SK-N-SH (cell line): ENCODE results near the gene VSIG10L2. TPM values are rescaled to one million over a fixed set of nuclear protein-coding genes. Genes with fewer than 3 reads are reported as not detected.

ENCODE experiments used
- CTCF ChIA-PET: fragments of 300-600, 350-600 bp; formaldehyde crosslinking; extraction: SDS; loops from one replicate; lab custom pipeline; 2021; lab: Yijun Ruan, JAX
- POLR2A ChIA-PET: fragments of 350-600 bp; sonication (Branson Sonifier 250); formaldehyde crosslinking; extraction: SDS; loops from one replicate; lab custom pipeline; 2020; ENCODE audit warnings: antibody characterized with exemption, inconsistent platforms; lab: Yijun Ruan, JAX
- DNase-seq: peaks from one replicate; pipeline ENCODE4 v3.0.0; 2012
- H2AFZ ChIP-seq: fragments of 200-600 bp; sonication (generic); 2 replicates; pipeline ENCODE4 v1.8.1; 2016; ENCODE audit warnings: antibody characterized with exemption, mild to moderate bottlenecking, low read depth
- H3F3A ChIP-seq: fragments of 200-600 bp; sonication (generic); replicated peaks from 2 replicates; pipeline ENCODE3; 2016; ENCODE audit warnings: antibody characterized with exemption, mild to moderate bottlenecking; ENCODE audit not compliant: insufficient read depth
- H3K27ac ChIP-seq, 2 experiments: fragments of 200-500 bp in 1 of 2; fragments of 200-600 bp in 1 of 2; sonication (Bioruptor generic) in 1 of 2; sonication (generic), shearing (Covaris generic) in 1 of 2; 2 replicates each; pipeline versions ENCODE4 v1.5.1 to v1.6.1; 2014 to 2016; ENCODE audit warnings: low read depth in 2 of 2, inconsistent platforms in 1 of 2, low read length in 1 of 2, mild to moderate bottlenecking in 1 of 2, mixed read lengths in 1 of 2
- H3K27me3 ChIP-seq: fragments of 200-600 bp; sonication (generic), shearing (Covaris generic); 2 replicates; pipeline ENCODE4 v1.6.1; 2016; ENCODE audit warnings: mixed run types; ENCODE audit not compliant: insufficient read depth
- H3K36me3 ChIP-seq, 2 experiments: fragments of 200-500 bp in 1 of 2; fragments of 200-600 bp in 1 of 2; sonication (Bioruptor generic) in 1 of 2; sonication (generic) in 1 of 2; replicated peaks in 1 of 2; 2 replicates each; pipeline versions ENCODE3 to v1.5.1; 2014 to 2016; ENCODE audit warnings: low read length in 1 of 2, mild to moderate bottlenecking in 1 of 2; ENCODE audit not compliant: insufficient read depth in 2 of 2, control insufficient read depth in 1 of 2
- H3K4me1 ChIP-seq, 2 experiments: fragments of 200-500 bp in 1 of 2; fragments of 200-600 bp in 1 of 2; sonication (Bioruptor generic) in 1 of 2; sonication (generic), shearing (Covaris generic) in 1 of 2; 2 replicates each; pipeline versions ENCODE4 v1.5.1 to v1.6.1; 2014 to 2016; ENCODE audit warnings: low read depth in 1 of 2, low read length in 1 of 2, mixed run types in 1 of 2; ENCODE audit not compliant: insufficient read depth in 2 of 2, control insufficient read depth in 1 of 2
- H3K4me2 ChIP-seq: fragments of 200-600 bp; sonication (generic), shearing (Covaris generic); 2 replicates; pipeline ENCODE4 v1.6.1; 2017; ENCODE audit warnings: mixed run types
- H3K4me3 ChIP-seq, 2 experiments: fragments of 200-500 bp in 1 of 2; fragments of 200-600 bp in 1 of 2; sonication (Bioruptor generic) in 1 of 2; sonication (generic), shearing (Covaris generic) in 1 of 2; 2 replicates each; pipeline versions ENCODE4 v1.5.1 to v1.8.1; 2014 to 2016; ENCODE audit warnings: low read depth in 2 of 2, inconsistent platforms in 1 of 2, low read length in 1 of 2, mild to moderate bottlenecking in 1 of 2, mixed read lengths in 1 of 2, moderate library complexity in 1 of 2
- H3K79me2 ChIP-seq: fragments of 200-600 bp; sonication (generic); 2 replicates; pipeline ENCODE4 v1.8.1; 2017; ENCODE audit warnings: mild to moderate bottlenecking; ENCODE audit not compliant: insufficient read depth
- H3K9ac ChIP-seq: fragments of 200-600 bp; sonication (generic); 2 replicates; pipeline ENCODE4 v1.6.1; 2017; ENCODE audit warnings: mixed run types
- H3K9me2 ChIP-seq: fragments of 200-600 bp; sonication (generic); 2 replicates; pipeline ENCODE4 v1.6.1; 2017; ENCODE audit warnings: mixed run types
- H3K9me3 ChIP-seq: fragments of 200-600 bp; sonication (generic); 2 replicates; pipeline ENCODE4 v1.6.1; 2017; ENCODE audit warnings: mixed run types, mild to moderate bottlenecking, moderate library complexity
- H4K20me1 ChIP-seq: fragments of 200-600 bp; sonication (generic); 2 replicates; pipeline ENCODE4 v1.6.1; 2017; ENCODE audit warnings: mild to moderate bottlenecking, mixed run types; ENCODE audit not compliant: insufficient read depth
- CHD2 ChIP-seq: fragments of 150-350 bp; IDR thresholded peaks from 2 replicates; pipeline ENCODE4 v1.6.1; 2018; ENCODE audit warnings: low read length; ENCODE audit not compliant: partially characterized antibody
- EP300 ChIP-seq, 2 experiments: IDR thresholded peaks; 2 replicates each; pipeline versions ENCODE4 v1.4.0 to v1.6.1; 2012; ENCODE audit warnings: borderline replicate concordance in 1 of 2, low read depth in 1 of 2, low read length in 1 of 2
- FOXJ3 ChIP-seq: sonication (generic); formaldehyde crosslinking; IDR thresholded peaks from 2 replicates; pipeline ENCODE4 v1.5.1; 2020; ENCODE audit warnings: mild to moderate bottlenecking, missing genetic modification reagents
- FOXM1 ChIP-seq: IDR thresholded peaks from 2 replicates; pipeline ENCODE4 v1.4.0; 2012; ENCODE audit warnings: low read depth, mild to moderate bottlenecking
- GATA2 ChIP-seq: sonication (generic); formaldehyde crosslinking; IDR thresholded peaks from 2 replicates; pipeline ENCODE4 v1.5.0; 2020; ENCODE audit warnings: mild to moderate bottlenecking, missing genetic modification reagents
- MAX ChIP-seq: IDR thresholded peaks from 2 replicates; pipeline ENCODE4 v1.4.0; 2012; ENCODE audit warnings: low read depth
- MEF2A ChIP-seq: IDR thresholded peaks from 2 replicates; pipeline ENCODE4 v1.4.0; 2012; ENCODE audit warnings: low read depth, borderline replicate concordance
- NFIC ChIP-seq: IDR thresholded peaks from 2 replicates; pipeline ENCODE4 v1.4.0; 2012; ENCODE audit warnings: borderline replicate concordance
- PBX3 ChIP-seq: IDR thresholded peaks from 2 replicates; pipeline ENCODE4; 2012
- RCOR1 ChIP-seq: fragments of 150-350 bp; IDR thresholded peaks from 2 replicates; pipeline ENCODE4 v1.6.1; 2017; ENCODE audit warnings: antibody characterized with exemption, low read length
- RXRA ChIP-seq: IDR thresholded peaks from 2 replicates; pipeline ENCODE4 v1.4.0; 2012; ENCODE audit warnings: low read depth, mild to moderate bottlenecking, borderline replicate concordance
- SMC3 ChIP-seq: IDR thresholded peaks from 2 replicates; pipeline ENCODE4 v1.6.1; 2012; ENCODE audit warnings: low read depth, low read length, improper control_type of control experiment
- ZBTB33 ChIP-seq: IDR thresholded peaks from 2 replicates; pipeline ENCODE4 v1.4.0; 2012; ENCODE audit warnings: low read depth, borderline replicate concordance
- WGBS: methylation state at CpG from one replicate; pipeline ENCODE4 v1.1.6; 2017; ENCODE audit warnings: low lambda C conversion rate; 5-methylcytosine and 5-hydroxymethylcytosine counted together
- polyA plus RNA-seq, 3 experiments: library from polyadenylated mRNA; depleted of rRNA; stranded (reverse); fragments of >200 nt; gene quantifications; 2 replicates each; pipeline ENCODE4 v1.2.3, GENCODE V29; 2012

VSIG10L2 gene
- polyA plus RNA-seq, 1 of the 3 experiments (the other 2 are of a cell fraction) = 0.02 TPM

- H3K36me3 ChIP-seq = no peaks in the 10 kb centered on the region
- TF ChIP-seq RCOR1 (no peak), FOXM1 (no peak), NFIC (no peak), ZBTB33 (no peak), SMC3 (no peak), MAX (no peak), EP300 (IDR thresholded peaks at IDR 0.05; ENCODE audit: borderline replicate concordance in 1 of 2, low read depth in 1 of 2, low read length in 1 of 2) (no peak), RXRA (no peak), FOXJ3 (CRISPR knock-in tag) (no peak), PBX3 (no peak), MEF2A (no peak)
- ChIA-PET CTCF (interaction anchor here (0.8 to 5.3 kb wide), 8 partner anchors 21 to 280 kb away, joined by 3 to 22 read pairs (median 5); no protein-coding TSS in a partner anchor), POLR2A (no interaction called here)
- H3K9me2 ChIP-seq = no peaks in the 10 kb centered on the region
- H3K79me2 ChIP-seq = no peaks in the 10 kb centered on the region
- DNase-seq = no peak
- no peaks in the 10 kb centered on the region for H3F3A ChIP-seq
- no peak overlapping the region for H3K4me2 ChIP-seq
- H3K4me3 ChIP-seq = no peak overlapping the region
- no peak overlapping the region for H2AFZ ChIP-seq
- H3K4me1 ChIP-seq = peaks cover 0 to 23% of the 10 kb centered on the region in 2 experiments; a peak in 1 of 4 replicates
- H3K9ac ChIP-seq = no peak overlapping the region
- H3K27ac ChIP-seq = no peak overlapping the region
- H3K9me3 ChIP-seq = no peaks in the 10 kb centered on the region
- 78% methylated on average over 9 of the region's 9 CpGs for WGBS
- no peaks in the 10 kb centered on the region for H4K20me1 ChIP-seq
- peaks cover 48% of the 10 kb centered on the region; the same call in 1 of the 2 replicates for H3K27me3 ChIP-seq
These were observed 24.8 kb upstream of the VSIG10L2 start for GRCh38 chr11:125921042-125921441.

- Histone ChIP-seq H3K36me3 (no peaks in the 10 kb centered on the region), H3K4me3 (no peak overlapping the region), H3K27me3 (peaks cover 46% of the 10 kb centered on the region; the same call in 1 of the 2 replicates), H3K27ac (no peak overlapping the region), H3K9ac (no peak overlapping the region), H3K4me2 (no peak overlapping the region), H4K20me1 (no peaks in the 10 kb centered on the region), H3F3A (no peaks in the 10 kb centered on the region), H3K9me2 (no peaks in the 10 kb centered on the region), H3K4me1 (peaks cover 0 to 26% of the 10 kb centered on the region in 2 experiments; a peak in 1 of 4 replicates), H2AFZ (no peak overlapping the region), H3K9me3 (no peaks in the 10 kb centered on the region), H3K79me2 (no peaks in the 10 kb centered on the region)
- TF ChIP-seq CHD2 (no peak), RCOR1 (no peak), GATA2 (CRISPR knock-in tag) (no peak), ZBTB33 (no peak), FOXJ3 (CRISPR knock-in tag) (no peak)
- 53% methylated on average over 3 of the region's 3 CpGs for WGBS
- ChIA-PET POLR2A (no interaction called here), CTCF (interaction anchor here (0.8 to 5.3 kb wide), 14 partner anchors 10 to 388 kb away, joined by 3 to 22 read pairs (median 6); no protein-coding TSS in a partner anchor)
- DNase-seq = no peak
These were observed 23.7 kb upstream of the VSIG10L2 start for GRCh38 chr11:125922156-125922555.
